GM13977 (cell line): Measurements from ENCODE around the gene RAI14.

Experiments used
- DNase-seq: peaks from one replicate; pipeline ENCODE4 v3.0.0; 2012; ENCODE audit warnings: low spot score
- CTCF ChIP-seq: IDR thresholded peaks from 2 replicates; pipeline ENCODE4 v1.5.1; 2012; ENCODE audit warnings: mild to moderate bottlenecking, control low read depth; ENCODE audit not compliant: insufficient read depth; ENCODE audit errors: extremely low read depth, missing control alignments
- in situ Hi-C: fragments of 300-500 bp; cut with MboI; formaldehyde crosslinking; loops from one replicate; pipeline ENCODE4 v1.12.0; 2022; ENCODE audit warnings: low sequenced_read_pairs, low pct_unique_long_range_greater_than_20kb, mixed read lengths, inconsistent platforms; ENCODE audit not compliant: unreplicated experiment

The RAI14 gene

GRCh38 chr5:34656001-34656699 lies at the start of gene RAI14:
Gene RAI14, plus strand, starts transcription at chr5:34656328. Its CDS starts 30,592 bp downstream, at chr5:34686920.
- in situ Hi-C loops, result no loop called here
- peak; percentile 56 for DNase-seq
- no peak for TF ChIP-seq CTCF

GRCh38 chr5:34608368-34608767 lies 47.8 kb upstream of the RAI14 start:
- no peak for DNase-seq
- in situ Hi-C loops, result no loop called here
- no peak for TF ChIP-seq CTCF

GRCh38 chr5:34608859-34609648 lies 47.1 kb upstream of the RAI14 start:
- in situ Hi-C loops, result no loop called here
- no peak for DNase-seq
- no peak for TF ChIP-seq CTCF

GRCh38 chr5:34609951-34610441 lies 46.1 kb upstream of the RAI14 start:
- in situ Hi-C loops, result no loop called here
- no peak for DNase-seq
- TF ChIP-seq CTCF, result no peak

GRCh38 chr5:34610546-34610945 lies 45.6 kb upstream of the RAI14 start:
- in situ Hi-C loops, result no loop called here
- no peak for TF ChIP-seq CTCF
- DNase-seq, result no peak

- DNase-seq, result no peak
- in situ Hi-C loops, result no loop called here
- TF ChIP-seq CTCF, result no peak
Observed at GRCh38 chr5:34611464-34612415, 44.4 kb upstream of the RAI14 start.
